Measurements from ENCODE around the gene SCD.

Gene SCD

DNA sequence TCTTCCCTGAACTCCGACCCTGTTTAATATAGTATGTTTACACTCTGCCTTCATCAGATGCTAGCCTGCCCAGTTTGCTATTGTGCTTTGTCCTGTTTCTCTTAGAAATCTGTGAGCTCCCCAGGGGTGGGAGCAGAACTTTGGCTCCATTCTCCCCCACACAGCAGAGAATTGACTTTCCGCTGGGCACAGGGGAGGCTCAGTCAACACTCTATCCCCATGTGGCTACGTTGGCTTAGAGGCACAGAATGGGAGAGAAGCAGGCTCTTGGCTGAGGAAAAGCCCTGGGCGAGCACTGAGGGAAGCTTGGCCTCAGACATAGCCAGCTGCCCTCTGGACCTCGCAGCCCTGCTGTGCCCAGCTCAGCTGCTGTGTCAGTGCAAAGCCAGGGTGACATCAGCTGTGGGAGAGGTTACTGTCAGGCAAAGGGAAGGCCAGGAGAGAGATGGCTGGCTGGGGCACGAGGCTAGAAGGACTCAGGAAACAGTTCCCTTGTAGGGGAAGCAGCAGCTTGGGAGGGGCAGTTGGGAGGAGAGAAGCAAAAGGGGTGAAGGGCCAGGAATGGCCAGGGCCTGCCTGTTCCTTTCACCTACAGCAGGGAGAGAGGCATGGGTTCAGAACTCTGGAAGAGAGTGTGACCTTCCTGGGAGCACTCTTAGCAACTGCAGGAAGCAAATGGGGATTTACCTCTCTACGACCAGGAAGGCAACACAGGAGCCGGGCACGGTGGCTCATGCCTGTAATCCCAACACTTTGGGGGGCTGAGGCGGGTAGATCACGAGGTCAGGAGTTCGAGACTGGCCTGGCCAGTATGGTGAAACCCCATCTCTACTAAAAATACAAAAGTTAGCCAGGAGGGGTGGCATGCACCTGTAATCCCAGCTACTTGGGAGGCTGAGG, 5.8 kb upstream of the SCD start:
- DNase-seq = no peak

DNA sequence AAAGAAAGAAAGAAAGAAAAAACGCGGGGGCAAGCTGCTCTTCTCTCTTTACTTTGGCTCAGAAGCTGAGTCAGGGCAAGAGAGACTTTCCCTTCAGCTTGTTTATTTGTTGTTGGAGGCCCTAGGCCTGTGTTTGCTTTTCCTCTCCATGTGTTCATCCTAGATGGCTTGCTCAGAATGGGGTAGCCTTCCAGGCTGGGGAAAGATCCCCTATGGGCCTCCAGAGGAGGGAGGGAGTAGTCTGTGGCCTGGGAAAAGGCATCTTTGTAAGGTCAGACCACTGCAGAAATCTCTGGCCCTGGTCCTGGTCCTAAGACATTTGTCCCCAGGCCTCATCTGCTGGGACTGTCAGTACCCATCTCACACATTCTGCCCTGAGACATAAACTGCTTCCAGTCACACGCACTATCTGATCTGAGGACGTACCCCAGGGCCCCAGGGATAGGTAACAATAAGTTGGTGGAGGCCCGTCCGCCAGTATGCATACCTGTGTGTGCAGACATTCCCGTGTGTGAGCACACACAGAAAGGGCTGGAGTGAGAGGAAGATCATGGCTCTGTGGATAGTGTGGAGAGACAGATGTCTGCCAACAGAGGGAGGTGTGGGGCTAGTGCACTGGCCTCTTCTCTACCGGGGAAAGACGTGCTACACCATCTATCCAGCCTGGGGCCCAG, 4.9 kb upstream of the SCD start:
- no peak for DNase-seq

DNA sequence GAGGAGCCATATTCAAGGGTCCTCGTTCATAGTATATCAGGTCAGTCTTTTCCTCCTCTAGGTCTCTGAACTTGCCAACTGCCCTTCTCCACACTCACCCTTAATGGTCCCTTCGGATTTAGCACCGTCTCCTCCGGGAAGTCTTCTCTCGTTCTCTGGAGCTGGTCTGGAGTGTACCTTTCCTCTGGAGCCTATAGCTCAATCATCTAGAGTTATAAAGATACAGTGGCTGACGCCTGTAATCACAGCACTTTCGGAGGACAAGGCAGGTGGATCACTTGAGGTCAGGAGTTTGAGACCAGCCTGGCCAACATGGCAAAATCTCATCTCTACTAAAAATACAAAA, 4.4 kb upstream of the SCD start:
- no peak for DNase-seq

DNA sequence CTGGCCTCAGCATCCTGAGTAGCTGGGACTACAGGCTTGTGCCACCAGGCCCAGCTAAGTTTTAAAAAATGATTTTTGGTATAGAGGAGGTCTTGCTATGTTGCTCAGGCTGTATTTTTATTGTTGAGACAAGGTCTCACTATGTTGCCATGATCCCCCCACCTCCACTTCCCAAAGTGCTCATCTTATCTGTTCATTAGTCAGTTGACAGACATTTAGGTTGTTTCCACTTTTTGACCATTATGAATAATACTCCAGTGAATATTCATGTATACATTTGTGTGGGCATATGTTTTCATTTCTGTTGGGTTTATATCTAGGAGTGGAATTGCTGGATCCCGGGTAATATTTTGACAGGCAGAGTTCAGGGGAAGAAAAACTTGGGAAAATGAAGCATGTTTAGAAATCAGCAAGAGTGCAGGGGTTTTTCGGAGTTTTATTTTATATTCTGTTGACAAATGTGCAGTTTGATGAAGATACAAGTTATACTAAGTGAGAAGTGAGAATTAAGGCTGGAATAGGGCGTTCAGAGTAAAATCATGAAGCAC, 2.7 kb upstream of the SCD start:
- no peak for DNase-seq

DNA sequence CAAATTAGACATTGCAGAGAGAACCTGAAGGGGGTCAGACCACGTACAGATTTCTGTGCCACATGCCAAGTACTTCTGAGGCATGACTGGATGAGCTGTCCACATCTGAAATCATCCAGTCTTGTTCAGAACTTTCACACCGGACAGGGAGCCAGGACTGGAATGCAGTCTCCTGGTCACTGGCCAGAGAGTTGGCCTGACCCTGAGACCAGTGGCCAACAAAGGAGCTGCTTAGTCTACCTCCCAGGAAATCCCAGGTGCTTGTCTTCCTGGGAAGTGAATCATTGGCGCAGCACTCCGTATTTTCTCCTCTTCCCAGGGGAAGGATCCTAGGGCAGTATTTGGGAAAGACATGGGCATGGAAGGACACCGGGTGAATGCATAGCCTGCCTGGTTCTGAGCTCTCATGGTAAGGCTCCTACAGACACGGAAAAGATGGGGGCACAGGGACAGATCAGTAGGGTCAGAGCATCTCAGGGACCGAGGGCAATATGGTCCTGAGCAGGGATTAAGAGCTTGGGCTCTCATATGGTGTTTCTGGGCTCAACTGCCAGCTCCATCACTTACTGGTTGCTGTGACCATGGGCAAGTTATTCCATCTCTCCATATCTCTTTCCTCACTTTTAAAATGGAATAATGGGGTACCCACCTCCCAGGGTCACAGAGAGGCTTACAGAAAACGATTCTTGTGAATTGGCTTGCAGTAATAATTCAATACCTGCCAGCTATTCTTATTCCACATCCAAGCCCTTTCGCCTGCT, 1.3 kb upstream of the SCD start:
- DNase-seq = no peak

DNA sequence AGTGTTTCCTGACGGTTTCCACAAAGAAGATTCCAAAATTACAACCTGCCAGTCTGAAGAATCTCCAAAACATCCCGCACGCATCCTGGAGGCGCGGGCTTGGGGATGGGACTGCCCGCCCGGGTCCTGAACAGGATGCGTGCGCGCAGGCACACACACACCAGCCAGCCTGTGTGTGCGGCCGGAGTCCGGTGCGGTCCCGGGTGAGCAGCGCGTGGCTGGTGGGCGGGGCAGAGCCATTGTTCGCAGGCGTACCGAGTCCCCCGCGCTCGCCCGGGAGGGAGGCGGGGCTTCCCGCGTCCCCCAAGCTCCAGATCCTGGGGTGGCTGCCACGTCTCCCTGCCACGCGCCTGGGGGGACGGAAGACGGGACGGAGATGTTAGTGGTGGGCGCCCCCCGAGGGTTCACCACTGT, 675 bp upstream of the SCD start:
- peak; percentile 75 for DNase-seq

DNA sequence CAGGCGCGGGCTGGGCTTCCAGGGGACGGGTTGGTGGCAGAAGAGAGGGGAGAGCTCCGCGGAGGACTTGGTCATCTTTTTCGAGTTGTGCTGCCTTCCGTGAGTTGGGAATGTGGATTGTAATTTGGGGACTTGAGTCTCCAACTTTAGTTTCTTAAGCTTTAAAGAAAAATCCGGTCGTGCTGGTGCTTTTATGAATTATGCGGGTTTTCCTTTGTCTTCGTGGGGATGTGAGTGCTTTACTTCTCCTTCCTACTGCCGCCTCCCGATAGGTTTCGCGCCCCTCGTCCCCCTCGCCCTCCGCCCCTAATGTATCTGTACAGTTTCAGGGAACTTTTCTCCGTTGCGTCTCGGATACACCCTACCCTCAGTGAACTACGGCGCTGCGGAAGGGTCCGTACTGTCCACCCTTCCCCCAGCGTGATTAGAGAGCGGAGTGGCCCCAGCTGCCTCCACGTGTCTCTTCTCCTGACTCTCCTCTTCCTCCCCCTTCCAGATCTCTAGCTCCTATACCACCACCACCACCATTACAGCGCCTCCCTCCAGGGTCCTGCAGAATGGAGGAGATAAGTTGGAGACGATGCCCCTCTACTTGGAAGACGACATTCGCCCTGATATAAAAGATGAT, 649 bp downstream of the SCD start:
- DNase-seq = no peak

DNA sequence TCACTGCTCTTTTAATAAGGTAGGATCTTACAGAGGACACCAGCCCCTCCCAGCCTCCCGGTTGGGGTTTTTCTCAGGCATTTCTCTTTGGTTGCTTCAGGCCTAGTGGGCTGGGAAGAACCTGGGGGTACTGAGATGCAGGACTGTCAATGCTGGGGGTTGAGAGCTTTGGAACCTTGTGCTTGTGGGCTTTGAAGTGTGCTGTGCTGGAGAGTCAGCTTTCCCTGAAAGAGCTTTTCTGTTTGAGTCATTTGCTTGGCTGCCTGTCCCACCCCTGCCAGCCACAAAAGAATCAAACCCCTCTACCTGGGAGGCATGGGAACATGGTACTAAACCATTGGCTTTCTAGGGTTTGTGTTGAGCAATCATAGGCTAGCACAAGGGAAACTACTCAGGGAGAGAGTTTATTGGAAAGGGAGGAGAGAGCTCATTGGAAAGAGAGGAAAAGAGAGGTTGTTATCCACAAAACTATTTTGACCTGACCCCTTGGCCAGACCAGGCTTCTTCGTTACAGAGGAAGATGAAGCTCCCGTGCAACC, 1.4 kb downstream of the SCD start:
- DNase-seq = no peak

DNA sequence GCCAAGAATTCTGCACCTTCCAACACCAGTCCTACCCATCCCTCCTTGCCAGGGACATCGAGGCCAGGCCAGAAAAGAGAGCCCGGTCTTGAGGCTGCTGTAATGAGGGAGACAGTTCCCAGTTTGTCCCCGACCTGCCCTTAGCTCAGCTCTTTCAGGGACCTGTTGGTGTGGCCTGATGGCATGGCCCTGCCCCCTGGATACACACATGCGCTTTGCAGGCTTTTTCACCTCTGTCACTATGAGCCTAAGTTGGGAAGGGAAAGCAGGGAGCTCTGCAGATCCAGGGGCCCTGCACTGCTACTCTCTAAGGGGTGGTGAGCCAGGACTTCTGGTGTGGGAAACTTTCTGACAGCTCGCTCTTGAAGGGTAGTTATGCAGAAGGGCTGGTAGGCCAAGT, 2.1 kb downstream of the SCD start:
- DNase-seq = no peak

DNA sequence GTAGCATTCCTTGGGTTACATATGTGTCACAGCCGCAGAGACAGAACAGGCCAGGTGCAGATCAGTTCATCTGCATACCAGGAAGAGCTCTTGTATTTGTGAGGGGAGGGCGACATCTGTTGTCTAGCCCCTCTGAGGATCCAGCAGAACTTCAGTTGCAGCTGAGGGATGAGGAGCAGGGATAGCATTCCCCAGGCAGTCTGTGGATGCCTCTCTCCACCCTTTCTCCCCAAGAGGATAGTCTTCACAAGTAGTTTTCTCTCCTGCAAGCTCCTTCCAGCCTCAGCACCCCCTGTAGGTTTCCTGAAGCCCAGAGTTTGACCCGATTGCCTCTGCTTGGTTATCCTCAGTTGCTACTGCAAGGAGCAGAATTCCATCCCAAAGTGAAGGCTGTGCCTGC, 2.6 kb downstream of the SCD start:
- no peak for DNase-seq

DNA sequence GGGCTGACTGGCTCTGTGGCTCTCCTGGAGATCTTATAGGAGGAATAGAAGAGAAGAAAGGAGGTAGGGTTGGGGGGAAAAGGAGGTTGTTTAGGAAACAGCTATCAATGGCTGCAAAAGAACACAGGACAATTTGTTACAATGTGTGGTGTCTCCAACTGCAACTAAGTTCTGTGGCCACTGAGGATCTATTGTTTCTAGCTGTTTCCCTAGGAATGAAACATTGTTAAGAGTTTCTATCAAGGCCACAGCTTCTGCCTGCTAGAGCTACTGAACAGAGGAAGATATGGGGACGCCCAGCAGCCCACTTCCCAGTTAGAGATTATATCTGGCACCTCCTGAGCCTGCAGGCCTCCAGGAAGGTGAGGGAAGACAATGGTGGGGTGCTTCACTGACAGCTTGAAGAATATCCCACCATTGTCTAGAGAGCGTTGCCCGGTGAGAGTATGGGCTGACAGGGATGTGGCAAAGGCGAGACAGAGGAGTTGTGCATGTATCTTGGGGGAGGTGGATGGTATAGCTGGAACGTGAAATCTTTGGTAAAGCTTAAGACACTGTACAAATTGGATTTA, 4.0 kb downstream of the SCD start:
- no peak for DNase-seq

DNA sequence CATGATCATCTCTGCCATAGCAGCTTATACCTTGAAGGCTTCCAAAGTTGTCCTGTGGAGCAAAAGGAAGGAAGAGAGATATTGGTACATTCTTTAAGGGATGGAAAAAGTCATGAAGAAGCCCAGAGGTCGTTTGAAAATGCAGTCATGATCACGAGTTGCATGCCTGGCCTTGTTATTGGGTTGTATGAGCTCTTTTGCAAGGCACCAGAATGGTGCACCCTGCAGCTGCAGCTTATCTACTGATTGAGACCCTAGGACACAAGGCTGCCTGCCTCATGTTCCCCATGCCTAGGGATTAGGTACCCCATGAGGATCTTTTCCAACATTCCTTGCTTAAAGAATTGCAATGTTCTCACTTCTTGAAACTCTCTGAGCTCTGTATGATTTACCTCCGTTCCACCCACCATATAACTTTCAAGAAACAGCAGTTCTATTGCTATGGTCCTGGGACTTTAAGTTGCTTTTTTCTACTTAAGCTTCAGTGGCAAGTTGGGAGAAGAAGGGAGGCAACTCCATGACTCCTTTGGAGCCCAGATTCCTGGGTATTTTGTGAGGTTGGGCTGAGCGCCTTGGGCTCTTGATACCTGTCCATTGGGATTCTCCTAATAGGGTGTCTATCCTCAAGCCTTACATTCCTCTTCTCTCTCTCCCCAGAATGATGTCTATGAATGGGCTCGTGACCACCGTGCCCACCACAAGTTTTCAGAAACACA, 6.9 kb downstream of the SCD start:
- no peak for DNase-seq

DNA sequence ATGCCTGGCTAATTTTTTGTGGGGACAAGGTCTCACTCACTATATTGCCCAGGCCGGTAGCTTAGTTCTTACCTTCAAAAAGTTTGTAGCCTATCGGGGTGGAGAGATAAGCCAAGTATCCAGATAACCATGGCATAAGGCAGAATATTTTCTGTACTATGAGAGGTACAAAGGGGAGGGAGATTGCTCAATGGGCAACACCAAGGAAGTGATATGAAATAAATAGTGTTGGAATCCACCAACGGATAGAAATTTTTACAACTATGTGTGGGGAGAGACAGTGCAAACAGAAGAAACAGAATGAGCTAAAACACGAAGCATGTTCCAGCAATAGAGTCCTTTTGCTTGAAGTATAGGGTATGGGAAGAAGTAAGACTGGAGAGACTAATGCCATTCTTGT, 8.1 kb downstream of the SCD start:
- DNase-seq = no peak

DNA sequence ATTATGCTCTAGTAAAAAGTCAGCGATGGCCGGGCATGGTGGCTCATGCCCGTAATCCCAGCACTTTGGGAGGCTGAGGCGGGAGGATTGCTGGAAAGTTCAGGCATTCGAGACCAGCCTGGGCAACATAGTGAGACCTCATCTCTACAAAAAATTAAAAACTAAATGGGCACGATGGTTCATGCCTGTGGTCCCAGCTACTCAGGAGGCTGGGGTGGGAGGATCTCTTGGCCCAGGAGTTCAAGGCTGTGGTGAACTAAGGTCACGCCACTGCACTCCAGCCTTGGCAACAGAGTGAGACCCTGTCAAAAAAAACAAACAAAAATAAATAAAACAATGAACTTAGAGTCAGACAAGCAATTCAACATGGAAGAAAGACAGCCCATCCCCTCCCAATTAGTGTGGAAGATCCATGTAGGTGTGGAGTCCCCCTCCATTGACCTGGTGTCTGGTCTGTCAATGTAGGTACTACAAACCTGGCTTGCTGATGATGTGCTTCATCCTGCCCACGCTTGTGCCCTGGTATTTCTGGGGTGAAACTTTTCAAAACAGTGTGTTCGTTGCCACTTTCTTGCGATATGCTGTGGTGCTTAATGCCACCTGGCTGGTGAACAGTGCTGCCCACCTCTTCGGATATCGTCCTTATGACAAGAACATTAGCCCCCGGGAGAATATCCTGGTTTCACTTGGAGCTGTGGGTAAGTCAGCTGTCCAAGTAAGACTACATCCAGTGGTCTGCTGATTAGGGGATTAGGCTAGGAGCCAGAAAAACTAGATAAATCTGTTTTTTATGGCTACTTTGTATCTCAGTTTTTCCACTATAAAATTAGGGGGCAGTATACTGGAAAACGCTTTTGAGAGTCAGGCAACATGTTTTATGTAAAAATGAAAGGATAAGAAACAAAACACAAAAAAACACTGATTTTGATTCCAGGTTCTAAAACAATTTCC, 9.3 kb downstream of the SCD start:
- DNase-seq = no peak

DNA sequence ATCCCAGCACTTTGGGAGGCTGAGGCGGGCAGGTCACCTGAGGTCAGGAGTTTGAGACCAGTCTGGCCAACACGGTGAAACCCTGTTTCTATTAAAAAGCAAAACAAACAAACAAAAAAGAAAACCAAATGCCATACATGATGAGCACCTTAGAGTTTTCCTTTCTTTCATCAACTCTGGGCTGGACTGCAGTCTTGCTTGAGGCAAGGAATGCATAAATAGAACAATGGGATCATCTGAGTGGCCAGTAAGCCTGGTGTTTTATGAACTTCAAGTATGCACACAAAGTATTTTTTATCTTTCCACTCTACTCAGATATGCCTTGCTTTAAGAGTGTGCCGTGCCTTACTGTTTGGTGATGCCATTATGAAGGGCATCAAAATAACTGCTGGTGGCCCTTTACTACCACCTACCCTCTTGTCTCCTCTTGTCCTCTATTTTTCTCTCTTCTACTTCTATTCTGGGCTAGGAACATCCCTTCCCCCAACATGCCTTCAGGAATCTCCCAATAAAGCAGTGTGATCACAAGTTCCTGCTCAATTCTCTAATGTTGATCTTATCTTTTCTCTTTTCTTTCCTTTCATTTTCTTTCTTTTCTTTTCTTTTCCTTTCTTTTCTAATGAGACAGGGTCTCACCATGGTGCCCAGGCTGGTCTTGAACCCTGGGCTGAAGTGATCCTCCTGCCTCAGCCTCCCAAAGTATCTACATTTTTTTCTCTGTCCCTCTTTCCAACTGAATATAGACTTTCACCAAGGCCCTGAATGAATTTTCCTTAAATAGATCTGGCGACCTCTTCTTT, 10.2 kb downstream of the SCD start:
- no peak for DNase-seq

DNA sequence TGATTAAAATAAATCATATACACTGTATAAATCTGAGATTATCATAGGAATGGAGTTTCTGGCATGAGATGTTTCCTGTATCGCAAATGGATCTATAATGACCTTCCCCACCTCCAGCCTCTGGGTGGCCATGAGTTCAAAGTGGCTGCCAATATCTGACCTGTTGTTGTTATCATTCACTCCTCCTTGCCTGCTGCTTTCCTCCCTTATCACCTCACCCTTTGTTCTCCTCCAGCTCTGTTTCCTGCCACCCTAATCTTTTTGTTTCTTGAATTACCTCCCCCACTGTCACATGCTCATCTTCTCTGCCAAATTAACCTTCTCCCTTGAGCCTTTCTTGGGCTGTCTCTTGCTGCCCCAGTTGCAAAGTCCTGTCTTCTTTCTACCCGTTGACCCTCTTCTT, 12.0 kb downstream of the SCD start:
- DNase-seq = no peak

DNA sequence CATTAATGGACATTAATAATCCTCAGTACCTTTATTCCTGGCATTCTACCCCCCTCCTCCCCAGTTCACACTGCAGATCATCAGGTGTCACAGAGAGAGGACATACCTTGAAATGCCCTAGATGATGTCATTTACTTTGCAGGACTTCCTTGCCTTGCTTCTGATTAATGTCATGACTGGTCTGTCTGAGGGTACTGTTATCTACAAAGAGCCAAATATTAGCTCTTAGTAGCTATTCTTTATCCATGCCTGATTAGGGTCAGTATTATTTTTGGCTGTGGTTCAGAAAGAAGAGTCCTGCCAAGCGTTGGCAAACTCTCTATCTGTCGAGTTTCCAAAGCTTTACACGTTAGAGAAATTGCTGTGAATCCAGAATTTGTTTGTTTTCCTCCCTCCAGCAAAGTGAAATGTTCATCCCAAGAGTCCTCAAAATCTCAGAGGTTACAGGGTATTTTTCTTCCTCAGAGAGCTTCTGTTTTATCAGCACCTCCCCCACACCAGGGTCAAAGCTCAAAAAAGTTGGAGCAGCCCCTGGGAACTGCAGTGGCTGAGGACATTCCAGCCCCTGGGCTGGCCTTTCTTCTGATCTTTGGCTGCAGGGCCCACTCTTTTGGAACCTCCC, 12.6 kb downstream of the SCD start:
- DNase-seq = no peak

DNA sequence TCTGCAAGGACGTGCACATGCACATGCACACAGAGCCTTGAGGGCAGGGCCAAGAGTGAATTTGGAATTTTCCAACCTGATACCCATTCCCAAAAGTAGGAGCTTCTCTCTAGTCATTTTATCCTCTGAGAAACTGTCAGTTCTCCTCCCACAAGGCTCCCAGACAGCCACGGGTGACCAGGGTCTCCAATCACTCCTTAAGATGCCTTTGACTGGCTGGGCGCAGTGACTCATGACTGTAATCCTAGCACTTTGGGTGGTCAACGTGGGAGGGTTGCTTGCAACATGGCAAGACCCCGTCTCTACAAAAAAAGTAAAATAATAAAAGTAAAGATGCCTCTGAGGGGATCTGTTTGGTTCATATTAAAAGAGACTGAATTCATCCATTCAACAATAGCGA, 13.2 kb downstream of the SCD start:
- DNase-seq = no peak

All from NK-92 treated with Interleukin-12 subunit alpha and Interleukin-12 subunit beta, amount 100 ng/mL, for 24 hours (cell line).